PC-9 (cell line): ENCODE data around the gene SERP1. TPM values are rescaled to one million over a fixed set of nuclear protein-coding genes. Genes with fewer than 3 reads are reported as not detected.

Source experiments
- BruUV-seq: library from RNA; stranded (reverse); fragments of 400-500 nt; replicated peaks from 2 replicates; lab custom pipeline; 2021; lab: Mats Ljungman, UMichigan
- CTCF ChIA-PET: fragments of 300-600 bp; sonication (Branson Sonifier 250); formaldehyde crosslinking; loops from one replicate; lab custom pipeline; 2022; ENCODE audit warnings: antibody characterized with exemption; lab: Charles Lee
- POLR2A ChIA-PET: fragments of 300-600 bp; sonication (Branson Sonifier 250); formaldehyde crosslinking; loops from one replicate; lab custom pipeline; 2022; ENCODE audit warnings: antibody characterized with exemption; ENCODE audit not compliant: unreplicated experiment; lab: Charles Lee
- DNase-seq, 2 experiments: peaks; one replicate each; pipeline versions ENCODE4 v3.0.0 to v3.0.0-alpha.2; 2015 to 2022; ENCODE audit warnings: mixed read lengths in 1 of 2
- H2AFZ ChIP-seq: fragments of 200-600 bp; sonication (generic); 2 replicates; pipeline ENCODE4 v1.8.1; 2017; ENCODE audit warnings: antibody characterized with exemption
- H3F3A ChIP-seq: fragments of 200-600 bp; sonication (generic); 2 replicates; pipeline ENCODE4 v1.8.1; 2017; ENCODE audit warnings: antibody characterized with exemption, mild to moderate bottlenecking, low read depth; ENCODE audit not compliant: insufficient read depth
- H3K27ac ChIP-seq: fragments of 200-600 bp; sonication (generic); 2 replicates; pipeline ENCODE4 v1.6.1; 2016; ENCODE audit warnings: mixed run types
- H3K27me3 ChIP-seq: fragments of 200-600 bp; sonication (generic); 2 replicates; pipeline ENCODE4 v1.6.1; 2016; ENCODE audit warnings: low read depth, mixed run types; ENCODE audit not compliant: insufficient read depth
- H3K36me3 ChIP-seq: fragments of 200-600 bp; sonication (generic); 2 replicates; pipeline ENCODE4 v1.6.1; 2016; ENCODE audit warnings: low read depth, mixed run types
- H3K4me1 ChIP-seq: fragments of 200-600 bp; sonication (generic); replicated peaks from 2 replicates; pipeline ENCODE4 v1.6.1; 2016; ENCODE audit warnings: mixed run types; ENCODE audit not compliant: insufficient read depth
- H3K4me2 ChIP-seq: fragments of 200-600 bp; sonication (generic); 2 replicates; pipeline ENCODE4 v1.6.1; 2017; ENCODE audit warnings: mixed run types
- H3K4me3 ChIP-seq: fragments of 200-600 bp; sonication (generic); 2 replicates; pipeline ENCODE4 v1.6.1; 2016; ENCODE audit warnings: mixed run types
- H3K79me2 ChIP-seq: fragments of 200-600 bp; sonication (generic); 2 replicates; pipeline ENCODE4 v1.6.1; 2017; ENCODE audit warnings: low read depth, mixed run types
- H3K9me2 ChIP-seq: fragments of 200-600 bp; sonication (generic); 2 replicates; pipeline ENCODE4 v1.8.1; 2017; ENCODE audit warnings: mild to moderate bottlenecking; ENCODE audit not compliant: insufficient read depth
- H3K9me3 ChIP-seq: fragments of 200-600 bp; sonication (generic); 2 replicates; pipeline ENCODE4 v1.8.1; 2016; ENCODE audit warnings: low read depth; ENCODE audit not compliant: insufficient read depth
- H4K20me1 ChIP-seq: fragments of 200-600 bp; sonication (generic); 2 replicates; pipeline ENCODE4 v1.8.1; 2017; ENCODE audit not compliant: insufficient read depth
- EZH2 ChIP-seq: fragments of 200-600 bp; sonication (generic); IDR thresholded peaks from 2 replicates; pipeline ENCODE4 v1.8.0; 2017; ENCODE audit warnings: antibody characterized with exemption, low read depth
- intact Hi-C: fragments of 100-400 bp; cut with micrococcal nuclease; formaldehyde crosslinking; loops from one replicate; pipeline ENCODE4 v1.10.0; 2022; ENCODE audit not compliant: unreplicated experiment
- total RNA-seq: library from RNA; stranded (reverse); gene quantifications from 2 replicates; pipeline ENCODE4 v1.2.3, GENCODE V29; 2021
- TF ChIP-seq, protein P1 (sequence below): fragments of 200-600 bp; sonication (generic); conservative IDR thresholded peaks from 2 replicates; pipeline ENCODE4 v1.6.1; 2017; ENCODE audit warnings: mixed run types, antibody characterized with exemption, mild to moderate bottlenecking, moderate library complexity

SERP1 gene
- total RNA-seq, 1 experiment from 2014 or later = 106 TPM

DNA sequence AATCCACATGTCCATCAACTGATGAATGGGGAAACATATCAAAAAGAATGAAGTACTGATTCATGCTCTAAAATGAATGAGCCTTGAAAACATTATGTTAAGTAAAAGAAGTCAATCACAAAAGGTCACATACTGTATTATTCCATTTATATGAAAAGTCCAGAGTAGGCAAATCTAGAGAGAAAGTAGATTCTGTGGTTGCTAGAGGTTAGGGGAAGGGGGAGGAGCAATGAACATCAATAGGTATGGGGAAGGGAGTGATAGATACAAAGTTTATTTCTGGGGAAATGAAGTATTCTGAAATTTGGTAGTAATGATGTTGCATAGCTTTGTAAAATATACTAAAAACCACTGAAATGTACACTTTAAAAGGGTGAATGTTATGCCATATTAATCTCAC lies 14.5 kb downstream of the SERP1 start:
- CTCF ChIA-PET = no interaction called here
- Histone ChIP-seq H2AFZ (no peak overlapping the region), H4K20me1 (no peaks in the 10 kb centered on the region), H3K27me3 (no peaks in the 10 kb centered on the region), H3F3A (no peaks in the 10 kb centered on the region), H3K79me2 (no peaks in the 10 kb centered on the region), H3K4me3 (no peak overlapping the region), H3K9me3 (no peaks in the 10 kb centered on the region), H3K9me2 (no peaks in the 10 kb centered on the region), H3K27ac (no peak overlapping the region), H3K4me2 (no peak overlapping the region), H3K4me1 (no peaks in the 10 kb centered on the region), H3K36me3 (no peaks in the 10 kb centered on the region)
- no peak for DNase-seq
- TF ChIP-seq, protein P1, sequence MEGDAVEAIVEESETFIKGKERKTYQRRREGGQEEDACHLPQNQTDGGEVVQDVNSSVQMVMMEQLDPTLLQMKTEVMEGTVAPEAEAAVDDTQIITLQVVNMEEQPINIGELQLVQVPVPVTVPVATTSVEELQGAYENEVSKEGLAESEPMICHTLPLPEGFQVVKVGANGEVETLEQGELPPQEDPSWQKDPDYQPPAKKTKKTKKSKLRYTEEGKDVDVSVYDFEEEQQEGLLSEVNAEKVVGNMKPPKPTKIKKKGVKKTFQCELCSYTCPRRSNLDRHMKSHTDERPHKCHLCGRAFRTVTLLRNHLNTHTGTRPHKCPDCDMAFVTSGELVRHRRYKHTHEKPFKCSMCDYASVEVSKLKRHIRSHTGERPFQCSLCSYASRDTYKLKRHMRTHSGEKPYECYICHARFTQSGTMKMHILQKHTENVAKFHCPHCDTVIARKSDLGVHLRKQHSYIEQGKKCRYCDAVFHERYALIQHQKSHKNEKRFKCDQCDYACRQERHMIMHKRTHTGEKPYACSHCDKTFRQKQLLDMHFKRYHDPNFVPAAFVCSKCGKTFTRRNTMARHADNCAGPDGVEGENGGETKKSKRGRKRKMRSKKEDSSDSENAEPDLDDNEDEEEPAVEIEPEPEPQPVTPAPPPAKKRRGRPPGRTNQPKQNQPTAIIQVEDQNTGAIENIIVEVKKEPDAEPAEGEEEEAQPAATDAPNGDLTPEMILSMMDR = no peak
- no peak for TF ChIP-seq EZH2
- POLR2A ChIA-PET = interaction anchor here (0.5 kb wide), 1 partner anchor 207 kb away, joined by 7 read pairs; no protein-coding TSS in a partner anchor
- intact Hi-C loops = loop anchor here (10.0 kb wide), 1 partner anchor 753 kb away; no protein-coding TSS in a partner anchor
- no TSS peak for BruUV-seq

DNA sequence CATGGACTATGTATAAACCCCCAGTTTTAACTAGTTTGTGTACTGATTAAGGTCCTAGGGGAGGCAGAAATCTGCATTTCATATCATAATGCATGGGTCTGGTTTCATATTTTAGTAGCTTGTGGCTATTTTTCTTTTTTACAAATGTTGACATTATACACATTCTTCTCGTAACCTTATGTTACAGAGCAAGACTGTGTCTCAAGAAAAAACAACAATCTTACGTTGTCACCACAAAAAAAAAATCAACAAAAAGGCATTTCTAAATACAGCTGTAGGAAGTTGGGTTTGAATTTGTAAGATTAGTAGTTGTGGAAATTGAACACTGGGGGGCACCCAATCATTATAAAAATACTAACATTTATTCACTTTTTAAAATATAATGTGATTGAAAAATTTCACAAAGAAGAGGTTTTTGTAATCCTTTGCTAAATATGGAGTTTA lies 17.9 kb downstream of the SERP1 start:
- POLR2A ChIA-PET = interaction anchor here (0.6 kb wide), 2 partner anchors 75 to 1537 kb away, joined by 3 to 5 read pairs; partner anchors contain the start of genes GYG1 and SELENOT

DNA sequence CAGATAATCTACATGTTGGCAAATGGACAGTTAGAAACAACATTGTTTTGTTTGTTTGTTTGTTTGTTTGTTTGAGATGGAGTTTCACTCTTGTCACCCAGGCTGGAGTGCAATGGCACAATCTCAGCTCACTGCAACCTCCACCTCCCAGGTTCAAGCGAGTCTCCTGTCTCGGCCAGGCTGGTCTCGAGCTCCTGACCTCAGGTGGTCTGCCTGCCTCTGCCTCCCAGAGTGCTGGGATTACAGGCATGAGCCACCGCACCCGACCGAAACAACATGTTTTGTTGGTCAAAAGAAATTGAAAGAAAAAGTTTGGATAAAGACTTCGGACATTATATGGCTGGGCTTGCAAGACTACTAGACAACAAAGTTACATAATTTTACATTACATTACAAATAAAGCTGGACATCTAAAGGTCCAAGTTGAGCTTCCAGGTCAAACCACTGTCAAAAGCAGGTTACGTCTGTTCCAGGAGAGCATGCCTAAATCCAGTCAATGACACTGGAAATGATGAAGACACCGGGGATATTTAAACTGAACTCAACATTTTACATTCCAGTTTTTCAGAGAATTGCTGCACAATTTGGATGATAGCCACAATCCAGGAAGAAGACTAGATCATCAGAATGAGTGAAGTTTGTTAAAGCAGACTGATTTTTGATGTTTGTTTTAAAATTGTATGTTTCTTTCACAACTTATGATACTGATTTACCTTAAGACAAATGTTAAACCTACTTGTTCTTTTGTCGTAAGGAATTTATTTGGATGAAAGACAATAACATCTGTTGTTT lies 18.6 kb downstream of the SERP1 start:
- POLR2A ChIA-PET = interaction anchor here (0.7 kb wide), 2 partner anchors 52 to 1448 kb away, joined by 5 to 12 read pairs; no protein-coding TSS in a partner anchor
- CTCF ChIA-PET = interaction anchor here (0.7 kb wide), 2 partner anchors 194 to 273 kb away, joined by 3 to 5 read pairs; no protein-coding TSS in a partner anchor
- no TSS peak for BruUV-seq

More for the DNA sequence above, 17.9 kb downstream of the SERP1 start:
- Histone ChIP-seq H3K4me3 (no peak overlapping the region), H3K79me2 (no peaks in the 10 kb centered on the region), H3K4me2 (no peak overlapping the region), H3K27me3 (no peaks in the 10 kb centered on the region), H3K36me3 (no peaks in the 10 kb centered on the region), H3K9me3 (no peaks in the 10 kb centered on the region), H2AFZ (no peak overlapping the region), H3K27ac (no peak overlapping the region), H3F3A (no peaks in the 10 kb centered on the region), H3K4me1 (no peaks in the 10 kb centered on the region), H4K20me1 (no peaks in the 10 kb centered on the region), H3K9me2 (no peaks in the 10 kb centered on the region)
- TF ChIP-seq, protein P1 = peak; percentile 59
- no peak for TF ChIP-seq EZH2
- CTCF ChIA-PET = interaction anchor here (0.7 kb wide), 3 partner anchors 193 to 274 kb away, joined by 3 to 5 read pairs (median 5); no protein-coding TSS in a partner anchor
- intact Hi-C loops = loop anchor here (1.0 to 5.0 kb wide), 2 partner anchors 339 to 618 kb away; no protein-coding TSS in a partner anchor
- peak in 1 of 2 experiments; percentile 38 for DNase-seq
- BruUV-seq = no TSS peak

More for the DNA sequence above, 18.6 kb downstream of the SERP1 start:
- no peaks in the 10 kb centered on the region for H3K9me2 ChIP-seq
- DNase-seq = no peak
- intact Hi-C loops = loop anchor here (1.0 to 5.0 kb wide), 2 partner anchors 340 to 619 kb away; no protein-coding TSS in a partner anchor
- H3K4me1 ChIP-seq = no peaks in the 10 kb centered on the region
- no peak overlapping the region for H2AFZ ChIP-seq
- no peaks in the 10 kb centered on the region for H3K79me2 ChIP-seq
- TF ChIP-seq EZH2 = no peak
- no peak overlapping the region for H3K27ac ChIP-seq
- H4K20me1 ChIP-seq = no peaks in the 10 kb centered on the region
- H3K4me3 ChIP-seq = no peak overlapping the region
- H3F3A ChIP-seq = no peaks in the 10 kb centered on the region
- no peaks in the 10 kb centered on the region for H3K9me3 ChIP-seq
- no peaks in the 10 kb centered on the region for H3K36me3 ChIP-seq
- H3K27me3 ChIP-seq = no peaks in the 10 kb centered on the region
- H3K4me2 ChIP-seq = no peak overlapping the region
